Left cardiac atrium (tissue), 4 donors: ENCODE measurements around the gene PRR23E. TPM values are rescaled to one million over a fixed set of nuclear protein-coding genes. Genes with fewer than 3 reads are reported as not detected.

Source experiments
- ATAC-seq, 2 donors: fragments of 200-7000 bp; cut with Tn5 transposase; one replicate each; pipeline ENCODE4 v1.9.1; 2020; ENCODE audit warnings: mild to moderate bottlenecking in 2 of 2, moderate library complexity in 2 of 2
- DNase-seq: peaks from one replicate; pipeline ENCODE4 v3.0.0-alpha.2; 2020
- intact Hi-C, 2 donors: fragments of 100-400 bp; cut with DNase I; formaldehyde crosslinking; loops; one replicate each; pipeline versions ENCODE4 v1.14.1 to v1.15.1; 2022 to 2023
- total RNA-seq, 2 donors: library from RNA; stranded (reverse); fragmentation: NEBNext Ultra II Directional; extraction: Animal tissue kit (Norgen Biotek cat#: 25700); gene quantifications; one replicate each; pipeline ENCODE4 v1.2.1, GENCODE V29; 2021
- donor health status: DM: no; HTN: yes; CAD: no.
- donor health status: DM: no; HTN: yes; CAD: no; lungs with severe emphysema.
- donor health status: DM: yes; HTN: yes; CAD: no.
- donor health status: Dilated cardiomyopathy.

The PRR23E gene
- total RNA-seq, 2 donors from 2014 or later: not detected

- intact Hi-C loops: loop anchor here in 1 of 2 donors (10.0 kb wide), 1 partner anchor 168 kb away; no protein-coding TSS in a partner anchor
- no peak for DNase-seq
These were observed 10.5 kb upstream of the PRR23E start for GRCh38 chr3:127182431-127182830.

DNA sequence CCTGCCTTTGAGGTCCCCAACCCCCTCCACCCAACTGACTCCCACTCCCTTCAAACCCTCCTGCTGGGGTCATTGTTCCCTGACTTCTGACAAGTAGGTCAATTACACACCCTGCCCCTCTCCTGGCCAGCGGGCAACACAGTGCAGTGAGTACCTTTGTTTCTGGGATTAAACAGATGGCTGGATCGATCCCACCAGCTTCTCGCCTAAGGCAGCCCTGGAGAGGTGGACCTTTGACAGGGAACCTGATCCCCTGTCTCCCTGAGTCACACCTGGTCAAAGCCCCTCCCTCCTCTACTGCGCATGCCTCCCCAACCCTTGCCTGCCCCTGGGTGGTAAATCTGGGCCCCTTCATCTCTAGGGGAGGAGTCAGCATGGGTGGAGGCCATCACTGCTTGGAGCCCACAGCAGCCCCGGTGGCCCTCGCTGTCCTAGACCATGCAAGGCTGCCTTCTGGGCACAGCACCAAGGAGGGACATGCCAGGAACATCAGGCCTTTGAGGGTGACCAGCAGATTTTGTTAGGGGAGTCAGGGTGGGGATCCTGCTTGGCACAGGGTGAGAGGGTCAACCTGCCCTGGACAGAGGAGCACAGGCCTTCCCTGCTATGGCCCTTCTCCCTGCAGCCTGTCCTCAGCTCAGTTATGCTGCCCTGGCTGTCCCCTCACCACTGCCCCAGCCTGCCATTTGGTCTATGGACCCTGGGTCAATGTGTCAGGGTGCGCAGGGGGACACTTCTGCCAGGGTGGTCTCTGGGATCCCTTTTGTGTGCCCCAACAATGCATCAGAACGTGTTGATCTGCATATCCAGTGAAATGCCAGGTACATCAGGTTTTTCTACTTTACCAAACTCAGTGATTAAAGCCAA is 9.8 kb upstream of the PRR23E start:
- DNase-seq (no peak), ATAC-seq (no peak)
- intact Hi-C loops: loop anchor here in 1 of 2 donors (10.0 kb wide), 1 partner anchor 168 kb away; no protein-coding TSS in a partner anchor

More at GRCh38 chr3:127182431-127182830, 10.5 kb upstream of the PRR23E start:
- ATAC-seq: no peak

GRCh38 chr3:127183931-127184869 is 8.7 kb upstream of the PRR23E start:
- no peak for DNase-seq
- intact Hi-C loops: loop anchor here in 1 of 2 donors (10.0 kb wide), 1 partner anchor 169 kb away; no protein-coding TSS in a partner anchor
- ATAC-seq: no peak

DNA sequence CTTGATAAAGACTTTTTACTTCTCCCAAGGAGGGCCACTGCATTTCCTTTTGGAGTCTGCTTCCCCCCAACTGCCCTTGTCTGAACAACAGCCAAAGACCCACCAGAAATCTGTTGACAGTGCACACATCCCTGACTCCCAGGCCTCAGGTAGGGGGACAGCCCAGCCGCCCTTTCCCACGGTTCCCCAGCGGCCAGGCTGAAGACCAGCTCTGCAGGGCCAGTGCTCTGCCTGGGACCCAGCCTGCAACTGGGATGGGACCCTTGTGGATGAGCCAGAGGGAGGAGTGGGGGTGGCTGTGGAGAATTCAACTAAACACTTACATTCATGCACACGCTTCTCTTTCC is 8.1 kb upstream of the PRR23E start:
- no peak for ATAC-seq
- no peak for DNase-seq
- intact Hi-C loops: loop anchor here in 1 of 2 donors (10.0 kb wide), 1 partner anchor 170 kb away; no protein-coding TSS in a partner anchor

- ATAC-seq (no peak), DNase-seq (no peak)
- intact Hi-C loops: loop anchor here in 1 of 2 donors (10.0 kb wide), 1 partner anchor 170 kb away; no protein-coding TSS in a partner anchor
These were observed 7.7 kb upstream of the PRR23E start for GRCh38 chr3:127185268-127185667.

DNA sequence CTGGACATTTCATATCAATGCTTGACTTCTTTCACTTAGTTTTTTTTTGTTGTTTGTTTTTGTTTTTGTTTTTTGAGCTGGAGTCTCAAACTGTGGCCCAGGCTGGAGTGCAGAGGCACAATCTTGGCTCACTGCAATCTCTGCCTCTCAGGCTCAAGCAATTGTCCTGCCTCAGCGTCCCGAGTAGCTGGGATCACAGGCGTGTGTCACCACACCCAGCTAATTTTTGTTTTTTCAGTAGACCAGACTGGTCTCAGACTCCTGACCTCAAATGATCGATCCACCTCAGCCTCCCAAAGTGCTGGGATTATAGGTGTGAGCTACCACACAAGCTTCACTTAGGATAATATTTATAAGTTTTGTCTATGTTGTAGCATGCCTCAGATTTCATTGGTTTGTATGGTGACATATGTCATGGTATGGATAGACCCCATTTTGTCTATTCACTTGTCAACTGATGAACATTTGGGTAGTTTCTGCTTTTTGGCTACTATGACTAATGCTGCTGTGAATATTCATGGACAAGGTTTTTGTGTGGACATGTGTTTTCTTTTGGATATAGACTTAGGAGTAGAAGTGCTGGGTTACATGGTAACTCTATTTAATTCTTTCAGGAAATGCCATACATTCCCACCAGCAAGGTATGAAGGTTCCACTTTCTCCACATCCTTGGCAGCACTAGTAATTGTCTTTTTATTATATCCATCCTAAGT is 6.8 kb upstream of the PRR23E start:
- intact Hi-C loops: loop anchor here in 1 of 2 donors (10.0 kb wide), 1 partner anchor 171 kb away; no protein-coding TSS in a partner anchor
- ATAC-seq (no peak), DNase-seq (no peak)

DNA sequence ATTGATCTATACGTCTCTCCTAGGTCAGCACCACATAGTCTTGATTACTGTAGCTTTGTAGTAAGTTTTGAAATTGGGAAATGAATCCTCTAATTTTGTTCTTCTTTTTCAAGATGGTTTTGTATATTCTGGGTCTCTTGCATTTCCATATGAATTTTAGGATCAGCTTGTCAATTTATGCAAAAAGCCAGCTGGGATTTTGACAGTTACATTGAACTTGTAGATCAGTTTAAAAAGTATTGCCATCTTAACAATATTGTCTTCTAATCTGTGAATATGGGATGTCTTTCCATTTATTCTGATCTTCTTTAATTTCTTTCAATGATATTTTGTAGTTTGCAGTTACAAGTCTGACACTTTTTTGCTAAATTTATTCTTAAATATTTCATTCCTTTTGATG is 5.6 kb upstream of the PRR23E start:
- no peak for DNase-seq
- ATAC-seq: no peak
- intact Hi-C loops: loop anchor here in 1 of 2 donors (10.0 kb wide), 1 partner anchor 173 kb away; no protein-coding TSS in a partner anchor

DNA sequence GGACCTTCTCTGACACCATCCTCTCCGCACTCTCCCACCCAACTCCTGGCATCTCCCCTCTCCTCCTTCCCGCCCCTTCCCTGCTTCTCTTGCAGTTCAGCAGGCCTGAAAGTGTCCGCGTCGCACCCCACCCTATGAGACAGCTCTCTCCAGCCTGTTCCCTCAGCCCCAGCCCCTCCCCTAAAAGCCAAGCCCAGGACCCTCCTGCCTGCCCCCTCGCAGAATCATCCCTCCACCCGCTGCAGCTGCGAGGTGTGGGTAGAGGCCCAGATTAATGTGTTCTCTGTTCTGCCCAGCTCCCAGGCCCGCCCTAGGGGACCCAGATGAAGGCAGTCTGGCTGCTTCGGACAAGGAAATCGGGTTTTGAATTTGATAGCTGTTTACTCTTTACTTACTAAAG is 410 bp downstream of the PRR23E start:
- no peak for ATAC-seq
- intact Hi-C loops: no loop called here
- no peak for DNase-seq

GRCh38 chr3:127193775-127194174 is 844 bp downstream of the PRR23E start:
- intact Hi-C loops: no loop called here
- ATAC-seq (no peak), DNase-seq (no peak)

- no peak for DNase-seq
- ATAC-seq: no peak
- intact Hi-C loops: no loop called here
These were observed 1.8 kb downstream of the PRR23E start for GRCh38 chr3:127194601-127195187.

DNA sequence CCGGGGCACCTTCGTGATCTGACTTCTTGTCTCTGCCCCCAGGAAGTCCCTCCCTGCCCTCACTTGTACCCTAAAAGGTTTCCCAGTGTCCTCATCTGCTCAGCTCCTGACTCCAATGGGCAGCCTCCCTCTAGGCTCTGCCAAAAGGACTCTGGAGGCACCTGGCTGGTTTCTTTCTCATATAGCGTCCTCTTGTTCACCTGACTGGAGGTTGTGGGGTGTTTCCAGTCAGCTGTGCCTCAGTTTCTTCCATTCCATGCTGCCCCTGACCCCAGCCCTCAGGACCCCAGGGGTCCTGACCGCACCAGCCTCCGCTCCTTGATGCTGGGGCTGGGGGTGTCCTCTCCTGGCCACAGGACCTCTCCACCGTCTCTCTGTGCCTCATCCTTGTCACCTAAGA is 2.5 kb downstream of the PRR23E start:
- no peak for DNase-seq
- intact Hi-C loops: no loop called here
- no peak for ATAC-seq

DNA sequence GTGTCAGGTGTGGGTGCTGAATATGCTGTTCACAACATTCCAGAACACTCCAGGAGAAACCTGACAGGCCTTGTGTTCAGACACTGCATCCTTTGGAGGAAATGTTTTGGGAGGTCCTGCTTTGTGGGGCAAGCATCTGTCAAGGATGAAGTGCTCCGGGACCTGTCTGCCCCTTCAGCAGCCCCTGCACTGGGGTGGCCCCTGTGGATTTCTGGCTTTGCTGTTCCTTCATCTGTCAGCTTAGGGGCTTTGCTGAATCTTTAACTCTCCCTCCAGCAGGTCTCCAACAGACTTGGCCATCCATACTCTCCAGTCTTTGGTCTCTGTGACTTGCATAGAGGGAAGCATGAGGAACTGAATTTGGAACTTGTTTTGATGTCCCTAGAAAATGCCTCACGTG is 3.1 kb downstream of the PRR23E start:
- intact Hi-C loops: no loop called here
- DNase-seq (no peak), ATAC-seq (no peak)

DNA sequence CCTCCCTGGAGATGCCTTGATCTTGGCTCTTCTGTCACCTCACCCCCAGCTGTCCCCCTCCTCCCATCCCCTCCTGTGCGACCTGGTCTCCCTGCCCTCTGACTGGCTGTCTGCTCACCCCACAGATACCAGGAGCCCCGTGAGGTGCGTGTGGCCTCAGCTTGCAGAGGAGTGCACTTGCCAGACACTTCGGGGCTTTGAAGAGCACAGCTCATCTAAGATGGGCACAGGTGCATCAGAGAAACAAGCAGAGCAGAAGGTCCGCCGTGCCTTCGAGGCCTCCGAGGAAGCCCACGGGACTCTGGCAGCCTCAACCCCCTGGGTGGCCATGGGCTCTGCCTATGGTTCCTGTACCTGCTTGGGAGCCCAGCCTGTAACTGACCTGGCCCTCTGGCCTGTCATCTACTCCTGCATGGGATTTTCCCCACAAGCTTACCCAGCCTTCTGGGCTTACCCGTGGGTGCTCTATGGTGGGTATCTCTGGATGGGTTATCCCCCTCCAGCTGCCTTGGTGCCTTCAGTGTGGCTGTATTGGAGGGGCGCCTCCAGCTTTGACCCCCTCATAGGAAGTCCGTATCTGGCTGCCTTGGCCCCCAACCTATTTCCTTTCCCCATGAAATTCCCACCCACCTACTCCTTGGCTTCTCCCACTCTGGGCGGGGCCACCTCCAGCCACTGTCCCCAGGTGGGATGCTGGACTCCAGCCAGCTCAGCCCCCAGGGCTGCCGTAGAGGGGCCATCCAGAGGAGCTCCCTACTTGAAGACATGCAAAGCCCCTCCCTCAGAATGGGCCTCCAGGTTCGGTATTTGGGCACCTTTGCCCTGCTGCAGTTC is 3.8 kb downstream of the PRR23E start:
- intact Hi-C loops: no loop called here
- no peak for ATAC-seq

GRCh38 chr3:127197300-127198189 is 4.6 kb downstream of the PRR23E start:
- intact Hi-C loops: no loop called here
- DNase-seq: no peak
- no peak for ATAC-seq

More for the DNA sequence above, 3.8 kb downstream of the PRR23E start:
- no peak for DNase-seq

DNA sequence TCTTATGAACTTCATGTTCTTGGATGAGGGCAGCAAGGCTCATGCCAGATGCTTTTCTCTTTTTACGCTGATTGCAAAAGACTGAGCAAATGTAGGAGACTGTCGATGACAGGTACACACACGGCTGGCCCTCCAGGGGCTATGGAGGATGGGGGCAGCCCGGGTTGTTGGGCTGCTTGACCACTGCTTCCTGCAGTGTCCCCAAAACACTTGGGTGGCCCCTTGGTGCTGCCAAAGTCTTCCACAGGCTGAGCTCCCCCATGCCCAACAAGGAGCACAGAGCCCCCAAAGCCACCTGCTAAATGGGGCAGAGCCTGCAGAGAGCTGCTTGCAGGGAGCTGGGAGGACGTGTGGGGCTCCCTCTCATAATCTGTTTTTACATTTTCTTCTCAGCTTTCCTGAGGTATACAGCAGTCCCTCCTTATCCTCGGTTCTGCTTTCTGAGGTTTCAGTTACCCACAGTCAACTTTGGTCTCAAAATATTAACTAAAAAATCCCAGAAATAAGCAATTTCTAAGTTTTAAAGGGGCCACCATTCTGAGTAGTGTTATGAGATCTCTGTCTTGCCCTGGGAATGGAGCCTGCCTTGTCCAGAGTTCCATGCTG is 7.3 kb downstream of the PRR23E start:
- intact Hi-C loops: no loop called here
- DNase-seq (no peak), ATAC-seq (no peak)

DNA sequence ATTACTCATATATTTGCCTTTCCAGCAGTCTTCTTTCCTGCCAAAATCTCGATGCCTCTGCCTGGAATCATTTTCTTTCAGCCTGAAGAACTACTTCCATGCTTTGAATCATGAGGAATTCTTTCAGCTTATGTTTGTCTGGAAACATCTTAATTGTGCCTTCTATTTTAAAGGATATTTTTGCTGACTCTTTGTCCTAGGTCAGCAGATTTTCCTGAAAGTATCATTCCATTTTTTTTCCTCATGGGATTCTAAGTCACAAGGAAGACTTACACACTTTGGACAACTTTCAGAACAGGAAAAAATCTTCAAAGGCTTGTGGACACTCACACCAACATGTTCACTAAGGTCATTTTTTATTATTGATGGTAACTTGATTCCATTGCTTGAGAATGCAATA is 10.1 kb downstream of the PRR23E start:
- intact Hi-C loops: no loop called here

More for the DNA sequence above, 10.1 kb downstream of the PRR23E start:
- DNase-seq: no peak
- no peak for ATAC-seq
